ENCODE results near the gene BTN2A1. TPM values are rescaled to one million over a fixed set of nuclear protein-coding genes. Genes with fewer than 3 reads are reported as not detected.

Gene BTN2A1
- total and polyA plus RNA-seq, 9 of the 15 experiments (the other 6 are each of a cell fraction or from before 2014, with no cell fraction given), result 6.7 to 22.1 (median 16.4) TPM

GRCh38 chr6:26457264-26457805 lies 420 bp upstream of the BTN2A1 start (continued):
- TF ChIP-seq NR0B1 (IDR thresholded peaks at IDR 0.05; ENCODE audit: partially characterized antibody) (no peak), CBX1 (IDR thresholded peaks at IDR 0.05; ENCODE audit: low read depth) (no peak), KDM2B (CRISPR knock-in tag; IDR thresholded peaks at IDR 0.05) (no peak), BHLHE40 (IDR thresholded peaks at IDR 0.05; ENCODE audit: low read length) (no peak), HINFP (tag; conservative IDR thresholded peaks at IDR 0.05; ENCODE audit: low read depth) (peak; percentile 59; the same call in 1 of the 2 replicates), ZNF639 (CRISPR knock-in tag; conservative IDR thresholded peaks at IDR 0.05 in 1 of 2, IDR thresholded peaks at IDR 0.05 in 1 of 2) (no peak), CBX3 (IDR thresholded peaks at IDR 0.05; ENCODE audit: borderline replicate concordance in 1 of 2, low read length in 2 of 2) (no peak), ZZZ3 (IDR thresholded peaks at IDR 0.05) (no peak), ZNF311 (CRISPR knock-in tag; IDR thresholded peaks at IDR 0.05) (no peak), PTRF (tag; IDR thresholded peaks at IDR 0.05) (no peak), NCOA1 (IDR thresholded peaks at IDR 0.05; ENCODE audit: low read depth) (no peak), DMBX1 (CRISPR knock-in tag; IDR thresholded peaks at IDR 0.05; ENCODE audit: borderline replicate concordance) (0 out of 2 replicates have a peak, but pooled peaks have one; percentile 51), ZFPM2 (CRISPR knock-in tag; IDR thresholded peaks at IDR 0.05) (no peak), POLR2G (IDR thresholded peaks at IDR 0.05; ENCODE audit: low read depth, low read length) (no peak), FUS (optimal IDR thresholded peaks at IDR 0.05; ENCODE audit: low read depth, low read length) (no peak), HOMEZ (CRISPR knock-in tag; IDR thresholded peaks at IDR 0.05) (no peak), STAT6 (CRISPR knock-in tag; IDR thresholded peaks at IDR 0.05) (no peak), ZNF696 (CRISPR knock-in tag; conservative IDR thresholded peaks at IDR 0.05) (no peak), SP1 (CRISPR knock-in tag; IDR thresholded peaks at IDR 0.05) (no peak), ZNF444 (CRISPR knock-in tag; IDR thresholded peaks at IDR 0.05) (no peak)
